Measurements from ENCODE around the gene PLEK. TPM values are rescaled to one million over a fixed set of nuclear protein-coding genes. Genes with fewer than 3 reads are reported as not detected.

Gene PLEK
- total and polyA plus RNA-seq, 10 of the 15 experiments (the other 5 are each of a cell fraction or from before 2014, with no cell fraction given), result 229 to 804 (median 362) TPM

GRCh38 chr2:68411397-68412126 is 46.5 kb downstream of the PLEK start (continued):
- no peak for TF ChIP-seq CEBPB (IDR thresholded peaks at IDR 0.05; ENCODE audit: borderline replicate concordance in 1 of 2, low read depth in 2 of 2, low read length in 2 of 2)
- TF ChIP-seq DPF2 (IDR thresholded peaks at IDR 0.05), result peak; percentile 75
- TF ChIP-seq NBN (IDR thresholded peaks at IDR 0.05), result peak; percentile 86
- peak; percentile 54 for TF ChIP-seq TBL1XR1 (IDR thresholded peaks at IDR 0.05; ENCODE audit: low read depth, low read length)
- TF ChIP-seq POLR2A (IDR thresholded peaks at IDR 0.05; ENCODE audit: low read depth, low read length), result no peak
- no peak for TF ChIP-seq ZBTB4 (CRISPR knock-in tag; IDR thresholded peaks at IDR 0.05)
- no peak; the same call in 1 of the 2 replicates for TF ChIP-seq FOXM1 (IDR thresholded peaks at IDR 0.05; ENCODE audit: low read depth, low read length)
- peak; percentile 78 for TF ChIP-seq ATF2 (IDR thresholded peaks at IDR 0.05; ENCODE audit: low read length)
- TF ChIP-seq MEF2B (IDR thresholded peaks at IDR 0.05; ENCODE audit: partially characterized antibody, poor library complexity, severe bottlenecking), result peak; percentile 97
- TF ChIP-seq SIX5 (IDR thresholded peaks at IDR 0.05; ENCODE audit: low read depth, low read length, severe bottlenecking), result no peak
- TF ChIP-seq REST (IDR thresholded peaks at IDR 0.05; ENCODE audit: low read depth, low read length), result no peak
- peak; percentile 76; the same call in 1 of the 2 replicates for TF ChIP-seq ATF7 (IDR thresholded peaks at IDR 0.05; ENCODE audit: low read depth)
- peak; percentile 55 for TF ChIP-seq GATAD2B (conservative IDR thresholded peaks at IDR 0.05; ENCODE audit: low read depth)
- TF ChIP-seq CREM (IDR thresholded peaks at IDR 0.05; ENCODE audit: low read depth), result peak; percentile 43; the same call in 1 of the 2 replicates
- peak; percentile 53 for TF ChIP-seq SKIL (IDR thresholded peaks at IDR 0.05; ENCODE audit: low read depth, poor library complexity, severe bottlenecking)
- no peak for TF ChIP-seq ZNF207 (IDR thresholded peaks at IDR 0.05; ENCODE audit: borderline replicate concordance)
- TF ChIP-seq NFIC (IDR thresholded peaks at IDR 0.05; ENCODE audit: low read depth, low read length), result peak; percentile 86
- TF ChIP-seq PAX5 (IDR thresholded peaks at IDR 0.05; ENCODE audit: borderline replicate concordance, low read depth, low read length), result no peak
- 0 out of 2 replicates have a peak, but pooled peaks have one; percentile 29 for TF ChIP-seq TCF12 (IDR thresholded peaks at IDR 0.05; ENCODE audit: low read depth, low read length)

Data from GM12878 (cell line).